ENCODE data around the gene HTRA2. TPM values are rescaled to one million over a fixed set of nuclear protein-coding genes. Genes with fewer than 3 reads are reported as not detected.
A peak's percentile ranks its signal among the peaks of the same experiment; 100 is the strongest.

The HTRA2 gene
- total and polyA plus RNA-seq, 9 of the 15 experiments (the other 6 are each of a cell fraction or from before 2014, with no cell fraction given): 54.2 to 71.2 (median 65.8) TPM

DNA sequence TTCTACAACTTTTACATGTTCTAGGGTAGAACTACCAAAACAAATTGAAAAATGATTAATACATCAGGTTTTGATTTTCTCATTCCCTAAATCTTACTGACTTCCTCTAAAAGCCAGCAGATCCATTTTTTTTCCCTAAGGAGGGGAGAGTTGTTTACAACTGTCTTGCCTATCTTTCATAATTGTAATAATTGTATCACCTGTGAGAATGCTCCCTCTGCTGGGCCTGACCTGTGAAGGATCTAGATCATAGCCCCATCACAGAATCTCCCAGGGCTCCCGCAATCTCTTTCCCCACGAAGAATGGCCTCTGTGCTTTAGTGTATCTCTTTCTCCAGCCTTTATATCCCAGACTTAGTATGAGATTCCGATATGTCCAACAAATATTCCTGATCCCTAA is 14.9 kb downstream of the HTRA2 start:
- Histone ChIP-seq H4K20me1 (replicated peaks; ENCODE audit: control insufficient read depth, insufficient read depth, low read length) (no peaks in the 10 kb centered on the region), H3K9me3 (replicated peaks; ENCODE audit: control insufficient read depth, insufficient read depth, low read depth, low read length) (no peaks in the 10 kb centered on the region), H3K36me3 (ENCODE audit: control insufficient read depth, insufficient read depth, low read length) (no peaks in the 10 kb centered on the region), H3K4me2 (ENCODE audit: insufficient read depth, low read length) (no peak overlapping the region), H3K9ac (ENCODE audit: insufficient read depth in 1 of 2, low read depth in 2 of 2, low read length in 2 of 2) (no peak overlapping the region), H3K9me1 (ENCODE audit: control insufficient read depth, insufficient read depth, low read length) (no peaks in the 10 kb centered on the region), H3K27ac (ENCODE audit: extremely low read depth, low read depth, low read length) (no peak overlapping the region), H3K79me2 (ENCODE audit: control insufficient read depth, insufficient read depth, low read length) (peaks cover 1% of the 10 kb centered on the region; the same call in 1 of the 3 replicates), H3K4me1 (replicated peaks in 1 of 2; ENCODE audit: control insufficient read depth in 2 of 2, insufficient read depth in 2 of 2, low read length in 2 of 2) (peaks cover 18 to 37% of the 10 kb centered on the region in 2 experiments), H2AFZ (ENCODE audit: low read depth, low read length) (no peak overlapping the region), H3K4me3 (no peak overlapping the region), H3K27me3 (ENCODE audit: control insufficient read depth in 2 of 2, insufficient read depth in 2 of 2, low read length in 2 of 2) (no peaks in the 10 kb centered on the region)
- POLR2A ChIA-PET: interaction anchor here (0.5 to 3.8 kb wide), 2 partner anchors 12 to 81 kb away, joined by 3 to 17 read pairs; no protein-coding TSS in a partner anchor
- FAIRE-seq: no peak
- 0 out of 3 replicates have a peak, but pooled peaks have one; percentile 14 for ATAC-seq
- CTCF ChIA-PET (ENCODE audit: low intra/inter-chr PET ratio): interaction anchor here (1.2 kb wide), 1 partner anchor 61 kb away, joined by 4 read pairs; the partner anchor contains the start of genes CCDC142 and TTC31
- in situ Hi-C loops (cut with MboI) (no loop called here), intact Hi-C loops (cut with micrococcal nuclease) (no loop called here)
- 21% methylated on average over 3 of the region's 3 CpGs for WGBS (ENCODE audit: insufficient coverage, low coverage, missing lambda C conversion rate)
- peak in 2 of 4 experiments; percentile 32 to 35 for DNase-seq (ENCODE audit: extremely low read depth in 1 of 4, low spot score in 3 of 4)
- no TSS peak for BruUV-seq (replicated peaks)
- TF ChIP-seq RAD21 (CRISPR knock-in tag; conservative IDR thresholded peaks at IDR 0.05 in 1 of 2, IDR thresholded peaks at IDR 0.05 in 1 of 2): peak in 1 of 2 experiments; percentile 49; a peak in 2 of 4 replicates
- TF ChIP-seq FOXJ3 (CRISPR knock-in tag; IDR thresholded peaks at IDR 0.05): no peak
- no peak for TF ChIP-seq ZNF282 (CRISPR knock-in tag; IDR thresholded peaks at IDR 0.05)
- TF ChIP-seq, protein P1, sequence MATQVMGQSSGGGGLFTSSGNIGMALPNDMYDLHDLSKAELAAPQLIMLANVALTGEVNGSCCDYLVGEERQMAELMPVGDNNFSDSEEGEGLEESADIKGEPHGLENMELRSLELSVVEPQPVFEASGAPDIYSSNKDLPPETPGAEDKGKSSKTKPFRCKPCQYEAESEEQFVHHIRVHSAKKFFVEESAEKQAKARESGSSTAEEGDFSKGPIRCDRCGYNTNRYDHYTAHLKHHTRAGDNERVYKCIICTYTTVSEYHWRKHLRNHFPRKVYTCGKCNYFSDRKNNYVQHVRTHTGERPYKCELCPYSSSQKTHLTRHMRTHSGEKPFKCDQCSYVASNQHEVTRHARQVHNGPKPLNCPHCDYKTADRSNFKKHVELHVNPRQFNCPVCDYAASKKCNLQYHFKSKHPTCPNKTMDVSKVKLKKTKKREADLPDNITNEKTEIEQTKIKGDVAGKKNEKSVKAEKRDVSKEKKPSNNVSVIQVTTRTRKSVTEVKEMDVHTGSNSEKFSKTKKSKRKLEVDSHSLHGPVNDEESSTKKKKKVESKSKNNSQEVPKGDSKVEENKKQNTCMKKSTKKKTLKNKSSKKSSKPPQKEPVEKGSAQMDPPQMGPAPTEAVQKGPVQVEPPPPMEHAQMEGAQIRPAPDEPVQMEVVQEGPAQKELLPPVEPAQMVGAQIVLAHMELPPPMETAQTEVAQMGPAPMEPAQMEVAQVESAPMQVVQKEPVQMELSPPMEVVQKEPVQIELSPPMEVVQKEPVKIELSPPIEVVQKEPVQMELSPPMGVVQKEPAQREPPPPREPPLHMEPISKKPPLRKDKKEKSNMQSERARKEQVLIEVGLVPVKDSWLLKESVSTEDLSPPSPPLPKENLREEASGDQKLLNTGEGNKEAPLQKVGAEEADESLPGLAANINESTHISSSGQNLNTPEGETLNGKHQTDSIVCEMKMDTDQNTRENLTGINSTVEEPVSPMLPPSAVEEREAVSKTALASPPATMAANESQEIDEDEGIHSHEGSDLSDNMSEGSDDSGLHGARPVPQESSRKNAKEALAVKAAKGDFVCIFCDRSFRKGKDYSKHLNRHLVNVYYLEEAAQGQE (IDR thresholded peaks at IDR 0.05; ENCODE audit: borderline replicate concordance): peak; percentile 15; the same call in 1 of the 2 replicates
- TF ChIP-seq, protein P1 (CRISPR knock-in tag; IDR thresholded peaks at IDR 0.05; ENCODE audit: low read depth): no peak
- TF ChIP-seq NUFIP1 (IDR thresholded peaks at IDR 0.05; ENCODE audit: partially characterized antibody): no peak
- no peak for TF ChIP-seq HMG20B (CRISPR knock-in tag; IDR thresholded peaks at IDR 0.05)
- TF ChIP-seq, protein P2, sequence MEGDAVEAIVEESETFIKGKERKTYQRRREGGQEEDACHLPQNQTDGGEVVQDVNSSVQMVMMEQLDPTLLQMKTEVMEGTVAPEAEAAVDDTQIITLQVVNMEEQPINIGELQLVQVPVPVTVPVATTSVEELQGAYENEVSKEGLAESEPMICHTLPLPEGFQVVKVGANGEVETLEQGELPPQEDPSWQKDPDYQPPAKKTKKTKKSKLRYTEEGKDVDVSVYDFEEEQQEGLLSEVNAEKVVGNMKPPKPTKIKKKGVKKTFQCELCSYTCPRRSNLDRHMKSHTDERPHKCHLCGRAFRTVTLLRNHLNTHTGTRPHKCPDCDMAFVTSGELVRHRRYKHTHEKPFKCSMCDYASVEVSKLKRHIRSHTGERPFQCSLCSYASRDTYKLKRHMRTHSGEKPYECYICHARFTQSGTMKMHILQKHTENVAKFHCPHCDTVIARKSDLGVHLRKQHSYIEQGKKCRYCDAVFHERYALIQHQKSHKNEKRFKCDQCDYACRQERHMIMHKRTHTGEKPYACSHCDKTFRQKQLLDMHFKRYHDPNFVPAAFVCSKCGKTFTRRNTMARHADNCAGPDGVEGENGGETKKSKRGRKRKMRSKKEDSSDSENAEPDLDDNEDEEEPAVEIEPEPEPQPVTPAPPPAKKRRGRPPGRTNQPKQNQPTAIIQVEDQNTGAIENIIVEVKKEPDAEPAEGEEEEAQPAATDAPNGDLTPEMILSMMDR (IDR thresholded peaks at IDR 0.05 in 2 of 3, conservative IDR thresholded peaks at IDR 0.05 in 1 of 3; ENCODE audit: insufficient read depth in 2 of 3, low read depth in 1 of 3, low read length in 3 of 3): peak; percentile 15 to 44 (median 24); a peak in 3 of 6 replicates
- TF ChIP-seq STAG1 (CRISPR knock-in tag; IDR thresholded peaks at IDR 0.05; ENCODE audit: borderline replicate concordance): no peak
- TF ChIP-seq, protein P3, sequence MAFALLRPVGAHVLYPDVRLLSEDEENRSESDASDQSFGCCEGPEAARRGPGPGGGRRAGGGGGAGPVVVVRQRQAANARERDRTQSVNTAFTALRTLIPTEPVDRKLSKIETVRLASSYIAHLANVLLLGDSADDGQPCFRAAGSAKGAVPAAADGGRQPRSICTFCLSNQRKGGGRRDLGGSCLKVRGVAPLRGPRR (CRISPR knock-in tag; IDR thresholded peaks at IDR 0.05): no peak
- TF ChIP-seq RFX7 (CRISPR knock-in tag; IDR thresholded peaks at IDR 0.05): no peak
- no peak for TF ChIP-seq TAL1 (IDR thresholded peaks at IDR 0.05)

Data from K562 (cell line).